ENCODE measurements around the gene AIG1. TPM values are rescaled to one million over a fixed set of nuclear protein-coding genes. Genes with fewer than 3 reads are reported as not detected.

Gene AIG1
- total and polyA plus RNA-seq, 2 of the 13 experiments (the other 11 are each of a cell fraction or from before 2014, with no cell fraction given), result 115 to 197 TPM

GRCh38 chr6:143060354-143060805, 309 bp upstream of the AIG1 start (continued):
- TF ChIP-seq ISL2 (CRISPR knock-in tag; IDR thresholded peaks at IDR 0.05), result peak; percentile 88
- peak; percentile 4; the same call in 1 of the 2 replicates for TF ChIP-seq ZFP36L1 (CRISPR knock-in tag; IDR thresholded peaks at IDR 0.05)
- peak; percentile 83; the same call in 1 of the 2 replicates for TF ChIP-seq STAT6 (CRISPR knock-in tag; IDR thresholded peaks at IDR 0.05; ENCODE audit: borderline replicate concordance)
- no peak for TF ChIP-seq ZNF333 (CRISPR knock-in tag; IDR thresholded peaks at IDR 0.05; ENCODE audit: borderline replicate concordance)
- peak; percentile 27; the same call in 1 of the 2 replicates for TF ChIP-seq HBP1 (CRISPR knock-in tag; IDR thresholded peaks at IDR 0.05; ENCODE audit: low read depth)
- peak; percentile 31; the same call in 1 of the 2 replicates for TF ChIP-seq ZNF597 (CRISPR knock-in tag; IDR thresholded peaks at IDR 0.05)
- 0 out of 2 replicates have a peak, but pooled peaks have one; percentile 23 for TF ChIP-seq ZNF224 (CRISPR knock-in tag; IDR thresholded peaks at IDR 0.05)

All from HepG2 (cell line).